Measurements from ENCODE around the gene PLAU.
"Not testable (repeated sequence)": the region's sequence is repeated elsewhere in the genome, so short reads cannot be mapped to it uniquely, and the experiment has no call there.

The PLAU gene

DNA sequence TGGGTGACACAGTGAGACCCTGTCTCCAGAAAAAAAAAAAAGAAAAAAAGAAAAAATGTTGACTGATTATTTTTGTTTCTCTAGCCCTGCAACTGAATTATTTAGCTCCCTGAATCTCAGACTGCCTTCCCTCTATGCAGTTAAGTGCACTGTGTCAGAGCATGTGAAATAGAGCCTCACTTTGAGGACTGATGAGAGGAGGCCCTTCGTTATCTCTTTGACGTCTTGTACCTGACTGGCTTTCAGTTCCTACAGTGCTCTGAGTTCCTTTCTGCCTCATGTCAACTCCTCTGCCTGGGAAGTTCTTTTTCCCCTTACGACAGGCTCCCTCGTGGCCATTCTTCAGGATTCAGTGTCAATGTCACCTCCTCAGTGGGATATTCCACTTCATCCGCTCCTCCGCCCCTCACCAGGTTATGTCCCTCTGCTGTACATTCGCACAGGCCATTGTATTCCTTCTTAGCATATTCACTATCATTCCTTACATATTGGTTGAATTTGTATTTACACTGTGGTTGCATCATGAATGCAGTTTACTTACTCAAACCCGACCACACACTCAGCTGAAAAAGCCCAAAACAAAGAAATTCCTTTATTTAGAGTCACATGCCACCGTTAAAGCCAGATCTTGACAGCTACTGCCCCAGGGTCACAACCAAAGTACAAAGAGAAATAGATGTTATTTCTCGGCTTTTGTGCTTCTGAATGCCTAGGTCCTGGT, 18.5 kb upstream of the PLAU start:
- Histone ChIP-seq H2AFZ (ENCODE audit: low read depth, low read length) (no peak overlapping the region), H3K4me2 (ENCODE audit: low read length) (no peak overlapping the region), H3K4me3 (ENCODE audit: low read length) (no peak overlapping the region), H3K27me3 (ENCODE audit: low read depth, low read length) (no peaks in the 10 kb centered on the region), H3K79me2 (ENCODE audit: low read length) (no peaks in the 10 kb centered on the region), H4K20me1 (ENCODE audit: insufficient read depth, low read length) (no peaks in the 10 kb centered on the region), H3K4me1 (ENCODE audit: low read length) (peaks cover 27% of the 10 kb centered on the region), H3K9me3 (ENCODE audit: insufficient read depth, low read length) (no peaks in the 10 kb centered on the region), H3K9ac (ENCODE audit: low read length) (no peak overlapping the region), H3K36me3 (replicated peaks; ENCODE audit: low read depth, low read length) (no peaks in the 10 kb centered on the region), H3K27ac (ENCODE audit: low read length) (no peak overlapping the region)
- TF ChIP-seq, protein P1, sequence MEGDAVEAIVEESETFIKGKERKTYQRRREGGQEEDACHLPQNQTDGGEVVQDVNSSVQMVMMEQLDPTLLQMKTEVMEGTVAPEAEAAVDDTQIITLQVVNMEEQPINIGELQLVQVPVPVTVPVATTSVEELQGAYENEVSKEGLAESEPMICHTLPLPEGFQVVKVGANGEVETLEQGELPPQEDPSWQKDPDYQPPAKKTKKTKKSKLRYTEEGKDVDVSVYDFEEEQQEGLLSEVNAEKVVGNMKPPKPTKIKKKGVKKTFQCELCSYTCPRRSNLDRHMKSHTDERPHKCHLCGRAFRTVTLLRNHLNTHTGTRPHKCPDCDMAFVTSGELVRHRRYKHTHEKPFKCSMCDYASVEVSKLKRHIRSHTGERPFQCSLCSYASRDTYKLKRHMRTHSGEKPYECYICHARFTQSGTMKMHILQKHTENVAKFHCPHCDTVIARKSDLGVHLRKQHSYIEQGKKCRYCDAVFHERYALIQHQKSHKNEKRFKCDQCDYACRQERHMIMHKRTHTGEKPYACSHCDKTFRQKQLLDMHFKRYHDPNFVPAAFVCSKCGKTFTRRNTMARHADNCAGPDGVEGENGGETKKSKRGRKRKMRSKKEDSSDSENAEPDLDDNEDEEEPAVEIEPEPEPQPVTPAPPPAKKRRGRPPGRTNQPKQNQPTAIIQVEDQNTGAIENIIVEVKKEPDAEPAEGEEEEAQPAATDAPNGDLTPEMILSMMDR (IDR thresholded peaks at IDR 0.05; ENCODE audit: low read depth, low read length) = no peak
- TF ChIP-seq EZH2phosphoT487 (IDR thresholded peaks at IDR 0.05; ENCODE audit: low read depth) = no peak

DNA sequence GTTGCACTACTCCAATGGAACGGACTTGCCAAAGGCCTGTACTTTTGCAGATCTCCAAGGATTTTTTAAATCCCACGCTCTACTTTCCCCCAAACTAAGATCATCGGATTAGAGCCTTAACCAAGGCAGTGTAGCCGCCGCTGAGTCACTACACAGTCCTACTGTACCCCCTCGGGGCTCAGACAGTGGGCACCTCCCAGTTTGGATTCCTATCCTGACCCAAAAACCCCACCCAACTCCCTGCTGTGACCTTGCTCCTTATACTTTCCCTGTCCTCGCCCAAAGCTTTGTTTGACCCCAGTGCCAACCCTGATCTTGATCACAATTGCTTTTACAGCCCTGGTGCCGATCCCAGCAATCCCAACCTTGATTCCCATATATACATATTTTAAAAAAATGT, 17.5 kb upstream of the PLAU start:
- H3K9ac ChIP-seq (ENCODE audit: low read length) = no peak overlapping the region
- no peak overlapping the region for H3K4me3 ChIP-seq (ENCODE audit: low read length)
- H3K4me1 ChIP-seq (ENCODE audit: low read length) = peaks cover 24% of the 10 kb centered on the region
- no peaks in the 10 kb centered on the region for H4K20me1 ChIP-seq (ENCODE audit: insufficient read depth, low read length)
- TF ChIP-seq, protein P1 (IDR thresholded peaks at IDR 0.05; ENCODE audit: low read depth, low read length) = no peak
- no peak for TF ChIP-seq EZH2phosphoT487 (IDR thresholded peaks at IDR 0.05; ENCODE audit: low read depth)
- no peaks in the 10 kb centered on the region for H3K9me3 ChIP-seq (ENCODE audit: insufficient read depth, low read length)
- no peaks in the 10 kb centered on the region for H3K27me3 ChIP-seq (ENCODE audit: low read depth, low read length)
- H3K36me3 ChIP-seq (replicated peaks; ENCODE audit: low read depth, low read length) = no peaks in the 10 kb centered on the region
- H3K27ac ChIP-seq (ENCODE audit: low read length) = no peak overlapping the region
- H2AFZ ChIP-seq (ENCODE audit: low read depth, low read length) = no peak overlapping the region
- H3K4me2 ChIP-seq (ENCODE audit: low read length) = no peak overlapping the region
- H3K79me2 ChIP-seq (ENCODE audit: low read length) = no peaks in the 10 kb centered on the region

DNA sequence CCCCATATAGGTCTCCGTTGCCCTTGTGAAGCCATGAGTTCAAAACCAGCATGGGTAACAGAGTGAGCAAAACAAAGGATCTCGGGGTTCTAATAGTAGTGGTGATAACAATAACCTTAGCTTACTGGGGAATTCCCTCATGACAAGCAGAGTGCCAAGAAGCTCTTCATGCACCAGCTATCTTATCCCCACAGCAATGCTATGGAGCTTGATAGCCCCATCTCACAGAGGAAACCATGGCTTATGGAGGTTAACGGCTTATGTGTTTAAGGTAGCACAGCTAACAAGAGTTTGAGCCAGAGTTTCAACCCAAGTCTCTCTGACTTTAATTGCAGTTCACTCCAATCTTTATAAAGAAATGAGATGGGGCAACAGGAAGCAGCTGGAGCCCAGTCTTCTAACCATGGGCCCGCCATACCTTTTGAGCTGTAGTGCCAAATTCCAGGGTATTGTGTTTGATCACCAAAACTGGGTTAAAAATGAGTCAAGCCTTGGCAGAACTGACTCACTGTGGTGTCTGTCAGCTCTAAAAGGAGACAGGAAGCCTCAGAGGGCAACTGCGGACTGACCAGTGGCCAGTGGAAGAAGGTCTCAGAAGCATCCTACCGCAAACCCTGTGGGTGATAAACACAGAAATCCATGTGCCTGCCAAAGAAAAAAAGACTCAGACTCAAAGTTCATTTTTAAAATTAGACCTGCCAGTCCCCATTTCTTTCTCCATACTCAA, 16.5 kb upstream of the PLAU start:
- Histone ChIP-seq H3K4me1 (ENCODE audit: low read length) (peaks cover 16% of the 10 kb centered on the region), H2AFZ (ENCODE audit: low read depth, low read length) (no peak overlapping the region), H3K36me3 (replicated peaks; ENCODE audit: low read depth, low read length) (no peaks in the 10 kb centered on the region), H3K9ac (ENCODE audit: low read length) (no peak overlapping the region), H3K9me3 (ENCODE audit: insufficient read depth, low read length) (no peaks in the 10 kb centered on the region), H3K4me3 (ENCODE audit: low read length) (no peak overlapping the region), H3K27ac (ENCODE audit: low read length) (no peak overlapping the region), H3K4me2 (ENCODE audit: low read length) (no peak overlapping the region), H4K20me1 (ENCODE audit: insufficient read depth, low read length) (no peaks in the 10 kb centered on the region), H3K79me2 (ENCODE audit: low read length) (no peaks in the 10 kb centered on the region), H3K27me3 (ENCODE audit: low read depth, low read length) (no peaks in the 10 kb centered on the region)
- TF ChIP-seq, protein P1 (IDR thresholded peaks at IDR 0.05; ENCODE audit: low read depth, low read length) = no peak
- TF ChIP-seq EZH2phosphoT487 (IDR thresholded peaks at IDR 0.05; ENCODE audit: low read depth) = no peak

DNA sequence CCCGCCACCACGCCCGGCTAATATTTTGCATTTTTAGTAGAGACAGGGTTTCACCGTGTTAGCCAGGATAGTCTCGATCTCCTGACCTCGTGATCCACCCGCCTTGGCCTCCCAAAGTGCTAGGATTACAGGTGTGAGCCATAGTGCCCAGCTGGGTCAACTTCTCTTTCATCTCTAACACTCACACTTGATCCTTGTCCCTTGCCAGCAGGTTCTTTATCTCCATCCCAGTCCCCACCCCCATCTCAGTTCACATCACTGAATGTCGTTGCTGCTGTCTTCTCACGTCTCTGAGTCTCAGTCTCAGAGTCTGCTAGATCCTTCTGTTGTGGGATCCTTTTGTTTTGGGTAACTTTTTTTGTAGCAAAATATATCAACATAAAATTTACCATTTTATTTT, 15.6 kb upstream of the PLAU start:
- H3K4me1 ChIP-seq (ENCODE audit: low read length) = peaks cover 20% of the 10 kb centered on the region
- H3K9me3 ChIP-seq (ENCODE audit: insufficient read depth, low read length); H2AFZ ChIP-seq (ENCODE audit: low read depth, low read length): not testable (repeated sequence)

More for the DNA sequence above, 15.6 kb upstream of the PLAU start:
- H3K9ac ChIP-seq (ENCODE audit: low read length); H4K20me1 ChIP-seq (ENCODE audit: insufficient read depth, low read length); H3K4me2 ChIP-seq (ENCODE audit: low read length); H3K27me3 ChIP-seq (ENCODE audit: low read depth, low read length); H3K27ac ChIP-seq (ENCODE audit: low read length); H3K4me3 ChIP-seq (ENCODE audit: low read length); H3K36me3 ChIP-seq (replicated peaks; ENCODE audit: low read depth, low read length); H3K79me2 ChIP-seq (ENCODE audit: low read length): not testable (repeated sequence)
